Transverse colon (tissue), 4 donors: ENCODE data around the gene GDE1.

Experiments
- CTCF ChIP-seq, 5 experiments: fragments of 200-600 bp in 3 of 5; fragments of 450-650 bp in 2 of 5; sonication (generic) in 3 of 5; IDR thresholded peaks; 1 replicate in 2 of 5; 2 replicates in 3 of 5; pipeline ENCODE4 v1.5.1; 2016 to 2017; ENCODE audit warnings: antibody characterized with exemption in 5 of 5, inconsistent platforms in 3 of 5, mild to moderate bottlenecking in 2 of 5, moderate library complexity in 1 of 5
- POLR2A ChIP-seq: fragments of 450-650 bp; IDR thresholded peaks from one replicate; pipeline ENCODE4 v1.6.1; 2016; ENCODE audit warnings: antibody characterized with exemption, mild to moderate bottlenecking, moderate library complexity
- POLR2AphosphoS5 ChIP-seq, 3 donors: sonication (generic); formaldehyde crosslinking; IDR thresholded peaks; one replicate each; pipeline ENCODE4 v1.6.1; 2016; ENCODE audit warnings: antibody characterized with exemption in 3 of 3

GRCh38 chr16:19524356-19524615, 2.4 kb upstream of the GDE1 start:
- TF ChIP-seq POLR2A (no peak), CTCF (IDR thresholded peaks at IDR 0.05) (no peak), POLR2AphosphoS5 (IDR thresholded peaks at IDR 0.05) (no peak)
